Measurements from ENCODE around the gene C3orf52. TPM values are rescaled to one million over a fixed set of nuclear protein-coding genes. Genes with fewer than 3 reads are reported as not detected.
"Not testable (repeated sequence)": the region's sequence is repeated elsewhere in the genome, so short reads cannot be mapped to it uniquely, and the experiment has no call there.

The C3orf52 gene
- 8.7 and 9.4 TPM in 2 replicates for total RNA-seq (2014; rRNA removed; shearing (Covaris generic))

- DNase-seq (ENCODE audit: low spot score): peak; percentile 68
These were observed at the start of gene C3orf52 for GRCh38 chr3:112086076-112086854. C3orf52 (plus strand) TSS chr3:112086389; CDS start chr3:112086408, 19 bp downstream.

- DNase-seq (ENCODE audit: low spot score): not testable (repeated sequence)
These were observed 49.0 kb upstream of the C3orf52 start for GRCh38 chr3:112037194-112037593.

GRCh38 chr3:112038863-112039262 lies 47.3 kb upstream of the C3orf52 start:
- DNase-seq (ENCODE audit: low spot score): peak; percentile 55

GRCh38 chr3:112041321-112041720 lies 44.9 kb upstream of the C3orf52 start:
- no peak for DNase-seq (ENCODE audit: low spot score)

- no peak for DNase-seq (ENCODE audit: low spot score)
These were observed 43.3 kb upstream of the C3orf52 start for GRCh38 chr3:112042842-112043280.

GRCh38 chr3:112043621-112044201 lies 42.5 kb upstream of the C3orf52 start:
- DNase-seq (ENCODE audit: low spot score): peak; percentile 76

GRCh38 chr3:112046599-112046998 lies 39.6 kb upstream of the C3orf52 start:
- no peak for DNase-seq (ENCODE audit: low spot score)

- DNase-seq (ENCODE audit: low spot score): no peak
These were observed 38.9 kb upstream of the C3orf52 start for GRCh38 chr3:112047264-112047663.

GRCh38 chr3:112048911-112049310 lies 37.3 kb upstream of the C3orf52 start:
- no peak for DNase-seq (ENCODE audit: low spot score)

- DNase-seq (ENCODE audit: low spot score): no peak
These were observed 33.0 kb upstream of the C3orf52 start for GRCh38 chr3:112053229-112053628.

- DNase-seq (ENCODE audit: low spot score): peak; percentile 70
These were observed 29.7 kb upstream of the C3orf52 start for GRCh38 chr3:112056451-112056929.

GRCh38 chr3:112059497-112059896 lies 26.7 kb upstream of the C3orf52 start:
- DNase-seq (ENCODE audit: low spot score): no peak

GRCh38 chr3:112061152-112061551 lies 25.0 kb upstream of the C3orf52 start:
- peak; percentile 35 for DNase-seq (ENCODE audit: low spot score)

GRCh38 chr3:112072387-112073060 lies 13.7 kb upstream of the C3orf52 start:
- not testable (repeated sequence) for DNase-seq (ENCODE audit: low spot score)

GRCh38 chr3:112074006-112074405 lies 12.2 kb upstream of the C3orf52 start:
- no peak for DNase-seq (ENCODE audit: low spot score)

GRCh38 chr3:112074616-112075497 lies 11.3 kb upstream of the C3orf52 start:
- DNase-seq (ENCODE audit: low spot score): peak; percentile 97

GRCh38 chr3:112078125-112079083 lies 7.8 kb upstream of the C3orf52 start:
- DNase-seq (ENCODE audit: low spot score): no peak

GRCh38 chr3:112083239-112083638 lies 3.0 kb upstream of the C3orf52 start:
- no peak for DNase-seq (ENCODE audit: low spot score)

- DNase-seq (ENCODE audit: low spot score): no peak
These were observed 1.0 kb upstream of the C3orf52 start for GRCh38 chr3:112084980-112085705.

- no peak for DNase-seq (ENCODE audit: low spot score)
These were observed 484 bp upstream of the C3orf52 start for GRCh38 chr3:112085735-112086075.
